Endothelial cell of umbilical vein (primary cell): ENCODE results near the gene ZNF774.

Source experiments
- CTCF ChIP-seq, 2 donors: IDR thresholded peaks; 1 replicate in 1 of 2; 2 replicates in 1 of 2; pipeline ENCODE4 v1.5.1; 2011; ENCODE audit warnings: low read length in 2 of 2, mild to moderate bottlenecking in 2 of 2, moderate library complexity in 2 of 2, control low read depth in 1 of 2, inconsistent platforms in 1 of 2, low read depth in 1 of 2; ENCODE audit not compliant: insufficient read depth in 1 of 2; ENCODE audit errors: extremely low read depth in 1 of 2
- EZH2 ChIP-seq: IDR thresholded peaks from 2 replicates; pipeline ENCODE4 v1.6.1; 2012; ENCODE audit warnings: borderline replicate concordance, low read depth, mild to moderate bottlenecking, moderate library complexity, low read length, inconsistent platforms; ENCODE audit not compliant: severe bottlenecking
- JUN ChIP-seq: IDR thresholded peaks from 2 replicates; pipeline ENCODE4 v1.6.1; 2011; ENCODE audit warnings: borderline replicate concordance, low read depth; ENCODE audit not compliant: insufficient read length, insufficient read depth
- POLR2A ChIP-seq: IDR thresholded peaks from 2 replicates; pipeline ENCODE4 v1.6.1; 2012; ENCODE audit warnings: low read depth, mild to moderate bottlenecking, control low read depth, low read length

- TF ChIP-seq CTCF (IDR thresholded peaks at IDR 0.05; ENCODE audit: extremely low read depth in 1 of 2, insufficient read depth in 1 of 2, low read depth in 1 of 2, low read length in 2 of 2) (no peak), POLR2A (no peak), JUN (no peak), EZH2 (no peak)
These were observed 29.5 kb upstream of the ZNF774 start for GRCh38 chr15:90322538-90322937.
